Measurements from ENCODE around the gene INPP5A. TPM values are rescaled to one million over a fixed set of nuclear protein-coding genes. Genes with fewer than 3 reads are reported as not detected.

The INPP5A gene
- total and polyA plus RNA-seq, 2 of the 13 experiments (the other 11 are each of a cell fraction or from before 2014, with no cell fraction given) = 17.5 to 37.9 TPM

- TF ChIP-seq PLRG1 (conservative IDR thresholded peaks at IDR 0.05) = no peak
- no peak for TF ChIP-seq ZBTB44 (CRISPR knock-in tag; IDR thresholded peaks at IDR 0.05)
- no peak for TF ChIP-seq CSRNP2 (CRISPR knock-in tag; conservative IDR thresholded peaks at IDR 0.05; ENCODE audit: low read depth)
- TF ChIP-seq ZNF432 (CRISPR knock-in tag; IDR thresholded peaks at IDR 0.05; ENCODE audit: borderline replicate concordance) = no peak
- TF ChIP-seq HOXA7 (CRISPR knock-in tag; IDR thresholded peaks at IDR 0.05) = no peak
- no peak for TF ChIP-seq SMAD9 (CRISPR knock-in tag; IDR thresholded peaks at IDR 0.05)
- TF ChIP-seq ADNP (CRISPR knock-in tag; IDR thresholded peaks at IDR 0.05) = no peak
- TF ChIP-seq FOSL1 (CRISPR knock-in tag; IDR thresholded peaks at IDR 0.05; ENCODE audit: borderline replicate concordance) = peak; percentile 90
- TF ChIP-seq MATR3 (CRISPR knock-in tag; IDR thresholded peaks at IDR 0.05) = no peak
- TF ChIP-seq HOXD1 (CRISPR knock-in tag; IDR thresholded peaks at IDR 0.05) = peak; percentile 45; the same call in 1 of the 2 replicates
- TF ChIP-seq TOE1 (CRISPR knock-in tag; IDR thresholded peaks at IDR 0.05) = no peak
- no peak for TF ChIP-seq ZIK1 (CRISPR knock-in tag; IDR thresholded peaks at IDR 0.05; ENCODE audit: borderline replicate concordance, low read depth)
- no peak for TF ChIP-seq ZNF253 (CRISPR knock-in tag; IDR thresholded peaks at IDR 0.05; ENCODE audit: borderline replicate concordance)
- no peak; the same call in 1 of the 2 replicates for TF ChIP-seq DPF2 (CRISPR knock-in tag; IDR thresholded peaks at IDR 0.05; ENCODE audit: borderline replicate concordance, low read depth)
- no peak for TF ChIP-seq DR1 (CRISPR knock-in tag; IDR thresholded peaks at IDR 0.05)
- TF ChIP-seq, protein P1, sequence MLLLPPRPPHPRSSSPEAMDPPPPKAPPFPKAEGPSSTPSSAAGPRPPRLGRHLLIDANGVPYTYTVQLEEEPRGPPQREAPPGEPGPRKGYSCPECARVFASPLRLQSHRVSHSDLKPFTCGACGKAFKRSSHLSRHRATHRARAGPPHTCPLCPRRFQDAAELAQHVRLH (CRISPR knock-in tag; IDR thresholded peaks at IDR 0.05; ENCODE audit: borderline replicate concordance, low read depth) = peak; percentile 30; the same call in 1 of the 2 replicates
- TF ChIP-seq ZBTB33 (CRISPR knock-in tag; IDR thresholded peaks at IDR 0.05) = no peak
- TF ChIP-seq SP2 (CRISPR knock-in tag; IDR thresholded peaks at IDR 0.05) = no peak
- TF ChIP-seq FOXK2 (IDR thresholded peaks at IDR 0.05) = no peak
- TF ChIP-seq, protein P2, sequence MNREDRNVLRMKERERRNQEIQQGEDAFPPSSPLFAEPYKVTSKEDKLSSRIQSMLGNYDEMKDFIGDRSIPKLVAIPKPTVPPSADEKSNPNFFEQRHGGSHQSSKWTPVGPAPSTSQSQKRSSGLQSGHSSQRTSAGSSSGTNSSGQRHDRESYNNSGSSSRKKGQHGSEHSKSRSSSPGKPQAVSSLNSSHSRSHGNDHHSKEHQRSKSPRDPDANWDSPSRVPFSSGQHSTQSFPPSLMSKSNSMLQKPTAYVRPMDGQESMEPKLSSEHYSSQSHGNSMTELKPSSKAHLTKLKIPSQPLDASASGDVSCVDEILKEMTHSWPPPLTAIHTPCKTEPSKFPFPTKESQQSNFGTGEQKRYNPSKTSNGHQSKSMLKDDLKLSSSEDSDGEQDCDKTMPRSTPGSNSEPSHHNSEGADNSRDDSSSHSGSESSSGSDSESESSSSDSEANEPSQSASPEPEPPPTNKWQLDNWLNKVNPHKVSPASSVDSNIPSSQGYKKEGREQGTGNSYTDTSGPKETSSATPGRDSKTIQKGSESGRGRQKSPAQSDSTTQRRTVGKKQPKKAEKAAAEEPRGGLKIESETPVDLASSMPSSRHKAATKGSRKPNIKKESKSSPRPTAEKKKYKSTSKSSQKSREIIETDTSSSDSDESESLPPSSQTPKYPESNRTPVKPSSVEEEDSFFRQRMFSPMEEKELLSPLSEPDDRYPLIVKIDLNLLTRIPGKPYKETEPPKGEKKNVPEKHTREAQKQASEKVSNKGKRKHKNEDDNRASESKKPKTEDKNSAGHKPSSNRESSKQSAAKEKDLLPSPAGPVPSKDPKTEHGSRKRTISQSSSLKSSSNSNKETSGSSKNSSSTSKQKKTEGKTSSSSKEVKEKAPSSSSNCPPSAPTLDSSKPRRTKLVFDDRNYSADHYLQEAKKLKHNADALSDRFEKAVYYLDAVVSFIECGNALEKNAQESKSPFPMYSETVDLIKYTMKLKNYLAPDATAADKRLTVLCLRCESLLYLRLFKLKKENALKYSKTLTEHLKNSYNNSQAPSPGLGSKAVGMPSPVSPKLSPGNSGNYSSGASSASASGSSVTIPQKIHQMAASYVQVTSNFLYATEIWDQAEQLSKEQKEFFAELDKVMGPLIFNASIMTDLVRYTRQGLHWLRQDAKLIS (CRISPR knock-in tag; IDR thresholded peaks at IDR 0.05) = no peak
- peak; percentile 71 for TF ChIP-seq ZBTB38 (CRISPR knock-in tag; IDR thresholded peaks at IDR 0.05)
- TF ChIP-seq DMAP1 (CRISPR knock-in tag; IDR thresholded peaks at IDR 0.05) = peak; percentile 51; the same call in 1 of the 2 replicates
Measured at GRCh38 chr10:132591166-132591971, 53.8 kb downstream of the INPP5A start (continued).

Data from HepG2 (cell line).